GM12878 (cell line): Measurements from ENCODE around the gene DMXL1. TPM values are rescaled to one million over a fixed set of nuclear protein-coding genes. Genes with fewer than 3 reads are reported as not detected.

Experiments
- ATAC-seq: fragments of 200-7000 bp; cut with Tn5 transposase; 3 replicates; pipeline ENCODE4 v1.9.1; 2020; ENCODE audit warnings: mild to moderate bottlenecking, moderate library complexity
- BruUV-seq: library from RNA; stranded (reverse); fragments of 400-500 nt; replicated peaks from 2 replicates; lab custom pipeline; 2021; lab: Mats Ljungman, UMichigan
- CTCF ChIA-PET: fragments of 300-600 bp; sonication (Branson Sonifier 250); formaldehyde crosslinking; extraction: SDS; loops from one replicate; lab custom pipeline; 2021; ENCODE audit warnings: inconsistent platforms; lab: Yijun Ruan, JAX
- POLR2A ChIA-PET: fragments of 350-600 bp; formaldehyde crosslinking; extraction: SDS; loops from one replicate; lab custom pipeline; 2021; ENCODE audit warnings: inconsistent platforms; lab: Charles Lee
- RAD21 ChIA-PET: fragments of 300-600 bp; sonication (Branson Sonifier 250); formaldehyde crosslinking; loops from one replicate; lab custom pipeline; 2023; ENCODE audit warnings: antibody characterized with exemption; ENCODE audit not compliant: unreplicated experiment; lab: Charles Lee
- SMC1A ChIA-PET: fragments of 300-600 bp; sonication (Branson Sonifier 250); formaldehyde crosslinking; loops from one replicate; lab custom pipeline; 2023; ENCODE audit not compliant: unreplicated experiment, uncharacterized antibody; lab: Charles Lee
- DNase-seq: peaks from one replicate; pipeline ENCODE4 v3.0.0-alpha.2; 2011; ENCODE audit warnings: low read depth, low spot score
- FAIRE-seq: peaks from 3 replicates; lab custom pipeline; 2011; peaks lifted over from hg19 to GRCh38; lab: Jason Lieb, UNC
- H2AFZ ChIP-seq: 2 replicates; pipeline ENCODE4 v1.6.0; 2011; ENCODE audit warnings: low read depth, low read length, control low read depth; ENCODE audit not compliant: control insufficient read depth
- H3K27ac ChIP-seq: 2 replicates; pipeline ENCODE4 v1.5.1; 2011; ENCODE audit warnings: control low read depth; ENCODE audit not compliant: control insufficient read depth, insufficient read depth
- H3K27me3 ChIP-seq, 2 experiments: replicated peaks in 1 of 2; 2 replicates each; pipeline versions ENCODE4 v1.6.0 to v1.6.1; 2011; ENCODE audit warnings: low read length in 1 of 2; ENCODE audit not compliant: control insufficient read depth in 2 of 2, insufficient read depth in 2 of 2
- H3K36me3 ChIP-seq, 2 experiments: 2 replicates each; pipeline ENCODE4 v1.5.1; 2011; ENCODE audit warnings: low read length in 1 of 2; ENCODE audit not compliant: control insufficient read depth in 2 of 2, insufficient read depth in 2 of 2
- H3K4me1 ChIP-seq: 2 replicates; pipeline ENCODE4 v1.6.1; 2011; ENCODE audit warnings: mild to moderate bottlenecking, low read length, moderate library complexity, mixed read lengths; ENCODE audit not compliant: control insufficient read depth, insufficient read depth
- H3K4me2 ChIP-seq: 2 replicates; pipeline ENCODE4 v1.6.0; 2011; ENCODE audit warnings: control low read depth; ENCODE audit not compliant: control insufficient read depth, insufficient read depth
- H3K4me3 ChIP-seq: fragments of 200-600 bp; sonication (generic); 2 replicates; pipeline ENCODE4 v1.5.1; 2016
- H3K79me2 ChIP-seq: 2 replicates; pipeline ENCODE4 v1.6.0; 2011; ENCODE audit warnings: low read length; ENCODE audit not compliant: control insufficient read depth, insufficient read depth
- H3K9ac ChIP-seq: 2 replicates; pipeline ENCODE4 v1.8.0; 2011; ENCODE audit warnings: low read length, control low read depth, mixed read lengths; ENCODE audit not compliant: control insufficient read depth, insufficient read depth
- H3K9me3 ChIP-seq: replicated peaks from 3 replicates; pipeline ENCODE4 v1.5.1; 2011; ENCODE audit warnings: mild to moderate bottlenecking, low read length; ENCODE audit not compliant: control insufficient read depth, insufficient read depth
- H4K20me1 ChIP-seq: 2 replicates; pipeline ENCODE4 v1.6.0; 2011; ENCODE audit not compliant: control insufficient read depth, insufficient read depth
- NR2F1 ChIP-seq: fragments of 450-650 bp; conservative IDR thresholded peaks from 2 replicates; pipeline ENCODE4 v1.6.1; 2017; ENCODE audit warnings: mild to moderate bottlenecking
- NRF1 ChIP-seq: conservative IDR thresholded peaks from 2 replicates; pipeline ENCODE4 v1.6.1; 2011; ENCODE audit warnings: mild to moderate bottlenecking, low read depth, low read length, improper control_type of control experiment
- POU2F2 ChIP-seq: IDR thresholded peaks from 3 replicates; pipeline ENCODE4 v1.6.1; 2011; ENCODE audit warnings: low read depth, mild to moderate bottlenecking, low read length, borderline replicate concordance
- RFX5 ChIP-seq: IDR thresholded peaks from 2 replicates; pipeline ENCODE4 v1.6.1; 2011; ENCODE audit warnings: low read depth, low read length, improper control_type of control experiment
- SPI1 ChIP-seq: IDR thresholded peaks from 2 replicates; pipeline ENCODE4 v1.6.1; 2011; ENCODE audit warnings: low read depth, mild to moderate bottlenecking, low read length, moderate library complexity, borderline replicate concordance; ENCODE audit not compliant: insufficient read depth
- WGBS: methylation state at CpG from one replicate; pipeline ENCODE4 v1.1.6; 2016; ENCODE audit warnings: low lambda C conversion rate; ENCODE audit not compliant: insufficient replicate concordance, insufficient coverage; ENCODE audit errors: missing lambda C conversion rate; 5-methylcytosine and 5-hydroxymethylcytosine counted together
- in situ Hi-C: fragments of 300-500 bp; cut with MboI; formaldehyde crosslinking; loops from 9 replicates; pipeline ENCODE4 v1.14.3; 2018; ENCODE audit warnings: mixed read lengths
- intact Hi-C: fragments of 100-400 bp; cut with micrococcal nuclease; formaldehyde crosslinking; loops from one replicate; pipeline ENCODE4 v1.14.2; 2022; ENCODE audit not compliant: unreplicated experiment
- polyA plus RNA-seq, 11 experiments: library from polyadenylated mRNA; depleted of rRNA in 4 of 11; unstranded in 6 of 11; stranded (reverse) in 5 of 11; fragments of >200 nt; fragmentation: Nextera tagmentation in 4 of 11; fragmentation: Illumina TruSeq in 1 of 11; extraction: Ambion mirVana in 4 of 11; extraction: Trizol in 1 of 11; gene quantifications; 1 replicate in 1 of 11; 2 replicates in 10 of 11; pipeline versions ENCODE4 v1.2.1 to v1.2.3, GENCODE V29; 2011 to 2016; ENCODE audit warnings: inconsistent platforms in 2 of 11, missing spikeins in 2 of 11, low read depth in 1 of 11
- total RNA-seq, 4 experiments: library from RNA; depleted of rRNA in 3 of 4; stranded (reverse); fragments of >200 nt in 3 of 4; fragmentation: Illumina TruSeq in 1 of 4; extraction: Trizol in 1 of 4; gene quantifications; 2 replicates each; pipeline versions ENCODE4 v1.2.1 to v1.2.3, GENCODE V29; 2013 to 2021

The DMXL1 gene
- total and polyA plus RNA-seq, 10 of the 15 experiments (the other 5 are each of a cell fraction or from before 2014, with no cell fraction given) = 9.1 to 67.7 (median 34.1) TPM

DNA sequence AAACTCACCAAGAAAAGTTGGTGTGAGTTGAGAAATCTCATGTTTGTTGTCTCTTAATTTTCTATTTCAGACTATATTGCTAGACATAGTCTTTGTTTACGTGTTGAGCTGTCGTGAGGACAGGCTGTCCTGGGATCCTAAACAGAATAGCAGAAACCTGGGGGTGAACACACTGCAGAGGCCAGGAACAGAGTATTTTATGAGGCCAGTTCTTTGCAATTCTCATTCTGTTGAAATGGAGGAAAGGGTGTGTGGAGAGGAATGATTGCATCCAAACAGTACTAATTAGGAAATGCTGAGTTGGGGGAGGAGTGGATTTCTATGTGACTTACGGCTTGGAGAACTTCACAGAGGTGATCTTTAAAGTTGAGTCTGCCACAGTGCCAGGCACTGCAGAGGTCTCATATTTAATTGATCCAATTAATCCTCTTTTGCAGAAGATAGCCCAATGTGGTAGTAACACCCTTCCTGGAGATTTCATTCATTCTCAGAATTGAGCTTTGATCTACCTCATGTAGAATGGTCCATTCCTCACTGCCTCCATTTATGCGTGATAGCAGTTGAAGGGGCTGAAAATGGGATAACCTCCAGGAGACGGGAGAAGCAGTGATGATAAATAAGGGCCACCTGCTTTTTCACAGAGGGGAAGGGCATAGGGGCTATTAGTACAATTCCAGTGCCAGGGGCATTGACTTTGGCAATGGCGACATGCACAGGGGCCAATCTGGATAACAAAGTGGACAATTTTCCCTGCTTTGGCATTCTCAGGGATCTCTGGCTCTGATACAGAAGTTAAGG, 200.3 kb downstream of the DMXL1 start:
- ChIA-PET POLR2A (interaction anchor here (0.9 to 7.4 kb wide), 6 partner anchors 18 to 196 kb away, joined by 3 to 57 read pairs (median 4); no protein-coding TSS in a partner anchor), RAD21 (interaction anchor here (0.9 to 7.3 kb wide), 21 partner anchors 18 to 282 kb away, joined by 3 to 46 read pairs (median 5); no protein-coding TSS in a partner anchor), CTCF (interaction anchor here (0.9 to 2.9 kb wide), 10 partner anchors 19 to 283 kb away, joined by 3 to 18 read pairs (median 6); partner anchors contain the start of gene DTWD2), SMC1A (interaction anchor here (0.7 to 14.5 kb wide), 16 partner anchors 8 to 249 kb away, joined by 3 to 181 read pairs (median 6); no protein-coding TSS in a partner anchor)
- intact Hi-C loops = loop anchor here (5.0 kb wide), 1 partner anchor 126 kb away; no protein-coding TSS in a partner anchor
- no peaks in the 10 kb centered on the region for H3K9me3 ChIP-seq
- 24% methylated on average over 6 of the region's 6 CpGs for WGBS
- peaks cover 41% of the 10 kb centered on the region for H3K4me1 ChIP-seq
- H2AFZ ChIP-seq = no peak overlapping the region
- H3K9ac ChIP-seq = peak overlapping the region; percentile 11; the same call in 1 of the 2 replicates
- H4K20me1 ChIP-seq = no peaks in the 10 kb centered on the region
- FAIRE-seq = no peak
- peak overlapping the region; percentile 92 for H3K4me2 ChIP-seq
- H3K4me3 ChIP-seq = peak overlapping the region; percentile 49
- H3K79me2 ChIP-seq = peaks cover 72% of the 10 kb centered on the region
- peak overlapping the region; percentile 43; the same call in 1 of the 2 replicates for H3K27ac ChIP-seq
- TF ChIP-seq NRF1 (no peak), SPI1 (no peak), NR2F1 (no peak), POU2F2 (no peak), RFX5 (no peak)
- TF ChIP-seq, all 136 proteins: peak for 0
- no TSS peak for BruUV-seq
- Histone ChIP-seq H3K27me3 (no peaks in the 10 kb centered on the region), H3K36me3 (no peaks in the 10 kb centered on the region)
- in situ Hi-C loops = no loop called here
- DNase-seq (no peak), ATAC-seq (no peak)
